ENCODE measurements around the gene PHLDB2.

DNA sequence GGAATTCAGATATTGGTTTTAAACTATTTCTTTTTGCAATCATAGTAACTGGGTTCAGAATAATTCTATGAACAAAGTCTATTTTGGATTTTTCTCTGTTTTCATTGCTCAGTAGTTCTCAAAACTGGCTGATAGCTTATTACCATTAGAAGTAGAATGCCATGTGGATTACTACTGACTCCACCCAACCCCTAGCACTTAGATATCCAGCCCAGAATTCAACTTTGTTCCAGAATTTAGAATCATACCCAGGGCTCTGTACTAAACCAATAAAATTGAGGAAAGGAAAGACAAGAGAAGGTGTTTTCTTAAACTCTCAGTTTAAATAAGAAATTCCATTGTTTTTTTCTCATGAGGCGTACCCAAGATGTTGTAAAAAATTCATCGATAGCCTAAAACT lies 80.8 kb downstream of the PHLDB2 start:
- TF ChIP-seq, protein P1, sequence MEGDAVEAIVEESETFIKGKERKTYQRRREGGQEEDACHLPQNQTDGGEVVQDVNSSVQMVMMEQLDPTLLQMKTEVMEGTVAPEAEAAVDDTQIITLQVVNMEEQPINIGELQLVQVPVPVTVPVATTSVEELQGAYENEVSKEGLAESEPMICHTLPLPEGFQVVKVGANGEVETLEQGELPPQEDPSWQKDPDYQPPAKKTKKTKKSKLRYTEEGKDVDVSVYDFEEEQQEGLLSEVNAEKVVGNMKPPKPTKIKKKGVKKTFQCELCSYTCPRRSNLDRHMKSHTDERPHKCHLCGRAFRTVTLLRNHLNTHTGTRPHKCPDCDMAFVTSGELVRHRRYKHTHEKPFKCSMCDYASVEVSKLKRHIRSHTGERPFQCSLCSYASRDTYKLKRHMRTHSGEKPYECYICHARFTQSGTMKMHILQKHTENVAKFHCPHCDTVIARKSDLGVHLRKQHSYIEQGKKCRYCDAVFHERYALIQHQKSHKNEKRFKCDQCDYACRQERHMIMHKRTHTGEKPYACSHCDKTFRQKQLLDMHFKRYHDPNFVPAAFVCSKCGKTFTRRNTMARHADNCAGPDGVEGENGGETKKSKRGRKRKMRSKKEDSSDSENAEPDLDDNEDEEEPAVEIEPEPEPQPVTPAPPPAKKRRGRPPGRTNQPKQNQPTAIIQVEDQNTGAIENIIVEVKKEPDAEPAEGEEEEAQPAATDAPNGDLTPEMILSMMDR (IDR thresholded peaks at IDR 0.05 in 2 of 3, conservative IDR thresholded peaks at IDR 0.05 in 1 of 3; ENCODE audit: borderline replicate concordance in 1 of 3, insufficient read depth in 1 of 3, low read depth in 2 of 3, low read length in 2 of 3) = no peak
- TF ChIP-seq, protein P2, sequence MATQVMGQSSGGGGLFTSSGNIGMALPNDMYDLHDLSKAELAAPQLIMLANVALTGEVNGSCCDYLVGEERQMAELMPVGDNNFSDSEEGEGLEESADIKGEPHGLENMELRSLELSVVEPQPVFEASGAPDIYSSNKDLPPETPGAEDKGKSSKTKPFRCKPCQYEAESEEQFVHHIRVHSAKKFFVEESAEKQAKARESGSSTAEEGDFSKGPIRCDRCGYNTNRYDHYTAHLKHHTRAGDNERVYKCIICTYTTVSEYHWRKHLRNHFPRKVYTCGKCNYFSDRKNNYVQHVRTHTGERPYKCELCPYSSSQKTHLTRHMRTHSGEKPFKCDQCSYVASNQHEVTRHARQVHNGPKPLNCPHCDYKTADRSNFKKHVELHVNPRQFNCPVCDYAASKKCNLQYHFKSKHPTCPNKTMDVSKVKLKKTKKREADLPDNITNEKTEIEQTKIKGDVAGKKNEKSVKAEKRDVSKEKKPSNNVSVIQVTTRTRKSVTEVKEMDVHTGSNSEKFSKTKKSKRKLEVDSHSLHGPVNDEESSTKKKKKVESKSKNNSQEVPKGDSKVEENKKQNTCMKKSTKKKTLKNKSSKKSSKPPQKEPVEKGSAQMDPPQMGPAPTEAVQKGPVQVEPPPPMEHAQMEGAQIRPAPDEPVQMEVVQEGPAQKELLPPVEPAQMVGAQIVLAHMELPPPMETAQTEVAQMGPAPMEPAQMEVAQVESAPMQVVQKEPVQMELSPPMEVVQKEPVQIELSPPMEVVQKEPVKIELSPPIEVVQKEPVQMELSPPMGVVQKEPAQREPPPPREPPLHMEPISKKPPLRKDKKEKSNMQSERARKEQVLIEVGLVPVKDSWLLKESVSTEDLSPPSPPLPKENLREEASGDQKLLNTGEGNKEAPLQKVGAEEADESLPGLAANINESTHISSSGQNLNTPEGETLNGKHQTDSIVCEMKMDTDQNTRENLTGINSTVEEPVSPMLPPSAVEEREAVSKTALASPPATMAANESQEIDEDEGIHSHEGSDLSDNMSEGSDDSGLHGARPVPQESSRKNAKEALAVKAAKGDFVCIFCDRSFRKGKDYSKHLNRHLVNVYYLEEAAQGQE (IDR thresholded peaks at IDR 0.05; ENCODE audit: low read depth) = no peak
- TF ChIP-seq EZH2 (IDR thresholded peaks at IDR 0.05) (no peak), POLR2AphosphoS5 (IDR thresholded peaks at IDR 0.05; ENCODE audit: low read depth, low read length) (no peak), EZH2phosphoT487 (IDR thresholded peaks at IDR 0.05; ENCODE audit: borderline replicate concordance) (no peak)
